Measurements from ENCODE around the gene TM2D3.

DNA sequence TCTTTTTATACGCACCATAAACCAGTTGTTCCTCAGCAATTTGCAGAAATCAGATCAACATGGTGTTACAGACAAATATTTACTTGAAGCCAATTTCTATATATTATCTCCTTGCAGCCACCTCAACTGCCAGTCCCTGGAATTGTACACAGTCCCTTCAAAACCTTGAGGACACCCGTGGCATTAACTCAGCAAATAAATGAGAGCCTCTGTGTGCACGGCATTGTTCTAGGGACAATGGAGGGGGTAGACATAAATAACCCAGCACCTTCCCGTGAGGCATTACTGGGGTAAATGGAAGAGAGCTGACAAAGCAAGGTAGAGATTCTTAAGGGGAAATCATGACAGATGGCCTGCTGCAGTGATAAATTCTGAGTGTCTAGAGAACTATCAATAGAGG, 12.5 kb downstream of the TM2D3 start:
- no peak for TF ChIP-seq SP1 (IDR thresholded peaks at IDR 0.05)
- TF ChIP-seq, protein P1, sequence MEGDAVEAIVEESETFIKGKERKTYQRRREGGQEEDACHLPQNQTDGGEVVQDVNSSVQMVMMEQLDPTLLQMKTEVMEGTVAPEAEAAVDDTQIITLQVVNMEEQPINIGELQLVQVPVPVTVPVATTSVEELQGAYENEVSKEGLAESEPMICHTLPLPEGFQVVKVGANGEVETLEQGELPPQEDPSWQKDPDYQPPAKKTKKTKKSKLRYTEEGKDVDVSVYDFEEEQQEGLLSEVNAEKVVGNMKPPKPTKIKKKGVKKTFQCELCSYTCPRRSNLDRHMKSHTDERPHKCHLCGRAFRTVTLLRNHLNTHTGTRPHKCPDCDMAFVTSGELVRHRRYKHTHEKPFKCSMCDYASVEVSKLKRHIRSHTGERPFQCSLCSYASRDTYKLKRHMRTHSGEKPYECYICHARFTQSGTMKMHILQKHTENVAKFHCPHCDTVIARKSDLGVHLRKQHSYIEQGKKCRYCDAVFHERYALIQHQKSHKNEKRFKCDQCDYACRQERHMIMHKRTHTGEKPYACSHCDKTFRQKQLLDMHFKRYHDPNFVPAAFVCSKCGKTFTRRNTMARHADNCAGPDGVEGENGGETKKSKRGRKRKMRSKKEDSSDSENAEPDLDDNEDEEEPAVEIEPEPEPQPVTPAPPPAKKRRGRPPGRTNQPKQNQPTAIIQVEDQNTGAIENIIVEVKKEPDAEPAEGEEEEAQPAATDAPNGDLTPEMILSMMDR (IDR thresholded peaks at IDR 0.05; ENCODE audit: low read depth, low read length, missing input control): no peak
- TF ChIP-seq, protein P2, sequence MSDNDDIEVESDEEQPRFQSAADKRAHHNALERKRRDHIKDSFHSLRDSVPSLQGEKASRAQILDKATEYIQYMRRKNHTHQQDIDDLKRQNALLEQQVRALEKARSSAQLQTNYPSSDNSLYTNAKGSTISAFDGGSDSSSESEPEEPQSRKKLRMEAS (IDR thresholded peaks at IDR 0.05): no peak
- TF ChIP-seq EGR1 (IDR thresholded peaks at IDR 0.05; ENCODE audit: low read depth in 2 of 2): no peak
- TF ChIP-seq YY1 (IDR thresholded peaks at IDR 0.05): no peak
- TF ChIP-seq ATF3 (IDR thresholded peaks at IDR 0.05): no peak
- no peak for TF ChIP-seq RAD21 (IDR thresholded peaks at IDR 0.05)
- TF ChIP-seq GABPA (IDR thresholded peaks at IDR 0.05 in 1 of 2, conservative IDR thresholded peaks at IDR 0.05 in 1 of 2): no peak
- no peak for TF ChIP-seq REST (IDR thresholded peaks at IDR 0.05)
- no peak for TF ChIP-seq JUND (IDR thresholded peaks at IDR 0.05)
- no peak for TF ChIP-seq TAF1 (conservative IDR thresholded peaks at IDR 0.05)
- no peak for TF ChIP-seq ZBTB33 (IDR thresholded peaks at IDR 0.05)
